ENCODE results near the gene SLCO2A1. TPM values are rescaled to one million over a fixed set of nuclear protein-coding genes. Genes with fewer than 3 reads are reported as not detected.
A peak's percentile ranks its signal among the peaks of the same experiment; 100 is the strongest.

Gene SLCO2A1
- total RNA-seq, 1 donor from 2014 or later, result 0.07 TPM

GRCh38 chr3:134028486-134029255 is 1.1 kb downstream of the SLCO2A1 start:
- no peak for TF ChIP-seq EZH2 (IDR thresholded peaks at IDR 0.05)
- H3K27me3 ChIP-seq, result peaks cover 68% of the 10 kb centered on the region
- H3F3A ChIP-seq (ENCODE audit: low read depth), result no peaks in the 10 kb centered on the region
- peak overlapping the region; percentile 83 for H2AFZ ChIP-seq (replicated peaks)
- H3K4me1 Mint-ChIP-seq, result peaks cover 10% of the 10 kb centered on the region
- no peaks in the 10 kb centered on the region for H3K9me3 ChIP-seq (ENCODE audit: low read depth)
- no peaks in the 10 kb centered on the region for H3K36me3 Mint-ChIP-seq
- no peak overlapping the region for H3K27ac ChIP-seq
- no peaks in the 10 kb centered on the region for H3K9me3 Mint-ChIP-seq
- no peaks in the 10 kb centered on the region for H3K79me2 ChIP-seq (ENCODE audit: low read depth)
- peaks cover 3% of the 10 kb centered on the region for H4K20me1 ChIP-seq (ENCODE audit: low read depth)
- no peak overlapping the region for H3K27ac Mint-ChIP-seq
- H3K4me3 Mint-ChIP-seq, result peak overlapping the region; percentile 91
- H3K9ac ChIP-seq, result no peak overlapping the region
- peak overlapping the region; percentile 70 for H3K4me3 ChIP-seq
- H3K4me1 ChIP-seq, result peaks cover 5% of the 10 kb centered on the region
- H3K4me2 ChIP-seq, result peak overlapping the region; percentile 98
- H3K27me3 Mint-ChIP-seq (ENCODE audit: insufficient read depth, low read depth), result peaks cover 21% of the 10 kb centered on the region
- no peaks in the 10 kb centered on the region for H3K36me3 ChIP-seq
- peak; percentile 16 for DNase-seq (ENCODE audit: low spot score)

GRCh38 chr3:134027631-134028030 is 2.1 kb downstream of the SLCO2A1 start:
- no peak overlapping the region for H3K9ac ChIP-seq
- H4K20me1 ChIP-seq (ENCODE audit: low read depth), result peaks cover 3% of the 10 kb centered on the region
- TF ChIP-seq EZH2phosphoT487 (IDR thresholded peaks at IDR 0.05) (no peak), EZH2 (IDR thresholded peaks at IDR 0.05) (no peak), CTCF (IDR thresholded peaks at IDR 0.05) (no peak)
- H3K4me1 Mint-ChIP-seq, result peaks cover 10% of the 10 kb centered on the region
- peaks cover 5% of the 10 kb centered on the region for H3K4me1 ChIP-seq
- H3K36me3 ChIP-seq, result no peaks in the 10 kb centered on the region
- no peak overlapping the region for H3K4me3 ChIP-seq
- no peaks in the 10 kb centered on the region for H3F3A ChIP-seq (ENCODE audit: low read depth)
- peaks cover 22% of the 10 kb centered on the region for H3K27me3 Mint-ChIP-seq (ENCODE audit: insufficient read depth, low read depth)
- no peaks in the 10 kb centered on the region for H3K79me2 ChIP-seq (ENCODE audit: low read depth)
- no peak overlapping the region for H3K27ac Mint-ChIP-seq
- H2AFZ ChIP-seq (replicated peaks), result no peak overlapping the region
- no peak overlapping the region for H3K27ac ChIP-seq
- H3K9me3 Mint-ChIP-seq, result no peaks in the 10 kb centered on the region
- H3K4me3 Mint-ChIP-seq, result no peak overlapping the region
- no peaks in the 10 kb centered on the region for H3K9me3 ChIP-seq (ENCODE audit: low read depth)
- no peak for DNase-seq (ENCODE audit: low spot score)
- no peaks in the 10 kb centered on the region for H3K36me3 Mint-ChIP-seq
- no peak overlapping the region for H3K4me2 ChIP-seq
- H3K27me3 ChIP-seq, result peaks cover 68% of the 10 kb centered on the region

- DNase-seq (ENCODE audit: low spot score), result no peak
- no peak overlapping the region for H3K4me3 ChIP-seq
- Mint-ChIP-seq H3K4me3 (no peak overlapping the region), H3K27me3 (ENCODE audit: insufficient read depth, low read depth) (peaks cover 6% of the 10 kb centered on the region), H3K9me3 (peaks cover 2% of the 10 kb centered on the region), H3K36me3 (no peaks in the 10 kb centered on the region), H3K27ac (no peak overlapping the region), H3K4me1 (no peaks in the 10 kb centered on the region)
- H4K20me1 ChIP-seq (ENCODE audit: low read depth), result no peaks in the 10 kb centered on the region
- H3K36me3 ChIP-seq, result no peaks in the 10 kb centered on the region
- no peak overlapping the region for H3K4me2 ChIP-seq
- H3K27me3 ChIP-seq, result no peaks in the 10 kb centered on the region
- no peak overlapping the region for H2AFZ ChIP-seq (replicated peaks)
- TF ChIP-seq CTCF (IDR thresholded peaks at IDR 0.05) (no peak), EZH2 (IDR thresholded peaks at IDR 0.05) (no peak), EZH2phosphoT487 (IDR thresholded peaks at IDR 0.05) (no peak)
- no peaks in the 10 kb centered on the region for H3K79me2 ChIP-seq (ENCODE audit: low read depth)
- H3K9ac ChIP-seq, result no peak overlapping the region
- H3K9me3 ChIP-seq (ENCODE audit: low read depth), result no peaks in the 10 kb centered on the region
- H3K27ac ChIP-seq, result no peak overlapping the region
- no peaks in the 10 kb centered on the region for H3F3A ChIP-seq (ENCODE audit: low read depth)
- H3K4me1 ChIP-seq, result no peaks in the 10 kb centered on the region
Measured at GRCh38 chr3:134020135-134020680, 9.5 kb downstream of the SLCO2A1 start.

GRCh38 chr3:134018850-134019249 is 10.9 kb downstream of the SLCO2A1 start:
- H3K9me3 Mint-ChIP-seq, result peaks cover 2% of the 10 kb centered on the region
- no peak overlapping the region for H3K9ac ChIP-seq
- no peaks in the 10 kb centered on the region for H3K9me3 ChIP-seq (ENCODE audit: low read depth)
- H3K27ac Mint-ChIP-seq, result no peak overlapping the region
- H3K36me3 Mint-ChIP-seq, result no peaks in the 10 kb centered on the region
- H3K4me1 Mint-ChIP-seq, result no peaks in the 10 kb centered on the region
- no peak overlapping the region for H3K4me3 ChIP-seq
- no peaks in the 10 kb centered on the region for H3K79me2 ChIP-seq (ENCODE audit: low read depth)
- no peaks in the 10 kb centered on the region for H3K36me3 ChIP-seq
- no peak for DNase-seq (ENCODE audit: low spot score)
- no peaks in the 10 kb centered on the region for H3F3A ChIP-seq (ENCODE audit: low read depth)
- H3K4me1 ChIP-seq, result peaks cover 3% of the 10 kb centered on the region
- peaks cover 6% of the 10 kb centered on the region for H3K27me3 Mint-ChIP-seq (ENCODE audit: insufficient read depth, low read depth)
- H3K4me2 ChIP-seq, result no peak overlapping the region
- H4K20me1 ChIP-seq (ENCODE audit: low read depth), result no peaks in the 10 kb centered on the region
- H3K27ac ChIP-seq, result no peak overlapping the region
- no peak overlapping the region for H3K4me3 Mint-ChIP-seq
- H3K27me3 ChIP-seq, result no peaks in the 10 kb centered on the region
- TF ChIP-seq EZH2phosphoT487 (IDR thresholded peaks at IDR 0.05) (no peak), CTCF (IDR thresholded peaks at IDR 0.05) (no peak), EZH2 (IDR thresholded peaks at IDR 0.05) (no peak)
- H2AFZ ChIP-seq (replicated peaks), result no peak overlapping the region

Data from neural progenitor cell (in vitro differentiated cells).